Natural killer cell (primary cell): ENCODE results near the gene NIT1. TPM values are rescaled to one million over a fixed set of nuclear protein-coding genes. Genes with fewer than 3 reads are reported as not detected.

Experiments used
- ATAC-seq, 3 donors: fragments of 150-1000 bp in 2 of 3; fragments of 200-7000 bp in 1 of 3; cut with Tn5 transposase; 1 replicate in 1 of 3; 2 replicates in 2 of 3; pipeline ENCODE4 v1.10.0; 2021; ENCODE audit warnings: mild to moderate bottlenecking in 2 of 3, moderate library complexity in 2 of 3
- DNase-seq, 2 donors: peaks; one replicate each; pipeline versions ENCODE4 v3.0.0 to v3.0.0-alpha.2; 2013 to 2021; ENCODE audit warnings: mixed read lengths in 1 of 2
- H3K27ac ChIP-seq: one replicate; pipeline ENCODE4 v1.5.1; 2013; ENCODE audit warnings: mild to moderate bottlenecking, low read length
- H3K27me3 ChIP-seq: one replicate; pipeline ENCODE4 v1.6.1; 2013; ENCODE audit warnings: low read length; ENCODE audit not compliant: control insufficient read depth, insufficient read depth
- H3K36me3 ChIP-seq: one replicate; pipeline ENCODE4 v1.6.1; 2013; ENCODE audit warnings: low read length; ENCODE audit not compliant: control insufficient read depth, insufficient read depth
- H3K4me1 ChIP-seq: one replicate; pipeline ENCODE4 v1.6.1; 2013; ENCODE audit warnings: low read length; ENCODE audit not compliant: control insufficient read depth, insufficient read depth
- H3K4me3 ChIP-seq: one replicate; pipeline ENCODE4 v1.5.1; 2013; ENCODE audit warnings: low read length
- H3K9me3 ChIP-seq: one replicate; pipeline ENCODE4 v1.6.1; 2013; ENCODE audit warnings: low read length; ENCODE audit not compliant: control insufficient read depth, insufficient read depth
- H3K27ac Mint-ChIP-seq, 2 donors: one replicate each; pipeline ENCODE4 v1.8.0; 2022; ENCODE audit warnings: mild to moderate bottlenecking in 2 of 2, mixed read lengths in 2 of 2, moderate library complexity in 1 of 2
- H3K27me3 Mint-ChIP-seq, 2 donors: one replicate each; pipeline ENCODE4 v1.8.0; 2022; ENCODE audit warnings: low read depth in 2 of 2, mixed read lengths in 2 of 2
- H3K36me3 Mint-ChIP-seq: one replicate; pipeline ENCODE4 v1.8.0; 2022; ENCODE audit warnings: mixed read lengths
- H3K4me1 Mint-ChIP-seq, 2 donors: one replicate each; pipeline ENCODE4 v1.8.0; 2022; ENCODE audit warnings: mixed read lengths in 2 of 2
- H3K4me3 Mint-ChIP-seq: one replicate; pipeline ENCODE4 v1.8.0; 2022; ENCODE audit warnings: mild to moderate bottlenecking, moderate library complexity, mixed read lengths
- H3K9me3 Mint-ChIP-seq, 2 donors: one replicate each; pipeline ENCODE4 v1.8.0; 2022; ENCODE audit warnings: mixed read lengths in 2 of 2
- WGBS: methylation state at CpG from one replicate; pipeline ENCODE4 v1.1.7; 2013; ENCODE audit warnings: missing lambda C conversion rate; ENCODE audit not compliant: insufficient coverage; 5-methylcytosine and 5-hydroxymethylcytosine counted together
- intact Hi-C: fragments of 100-400 bp; cut with micrococcal nuclease; formaldehyde crosslinking; loops from one replicate; pipeline ENCODE4 v1.14.2; 2022
- total RNA-seq, 4 donors: library from RNA; stranded (reverse); fragments of 120-200 nt in 1 of 4; gene quantifications; one replicate each; pipeline versions ENCODE4 v1.2.3 to v1.2.4, GENCODE V29; 2013 to 2022
- TF ChIP-seq, protein P1 (sequence below): fragments of 200-600 bp; IDR thresholded peaks from one replicate; pipeline ENCODE4 v1.8.0; 2022; ENCODE audit warnings: antibody characterized with exemption

Gene NIT1
- total RNA-seq, 3 donors from 2014 or later (not counting 1 experiment from before 2014, with no cell fraction given) = 26.5 to 31.7 (median 31.6) TPM

- Histone ChIP-seq H3K36me3 (peaks cover 11% of the 10 kb centered on the region), H3K27ac (peak within 1 kb of the TSS; percentile 95), H3K9me3 (no peaks in the 10 kb centered on the region), H3K4me3 (peak within 1 kb of the TSS; percentile 91), H3K4me1 (peaks cover 60% of the 10 kb centered on the region), H3K27me3 (no peaks in the 10 kb centered on the region)
- intact Hi-C loops = loop anchor here (1.0 to 10.0 kb wide), 3 partner anchors 28 to 1245 kb away; partner anchors contain the start of gene SLAMF8
- no peaks in the 10 kb centered on the region for H3K27me3 Mint-ChIP-seq
- TF ChIP-seq, protein P1, sequence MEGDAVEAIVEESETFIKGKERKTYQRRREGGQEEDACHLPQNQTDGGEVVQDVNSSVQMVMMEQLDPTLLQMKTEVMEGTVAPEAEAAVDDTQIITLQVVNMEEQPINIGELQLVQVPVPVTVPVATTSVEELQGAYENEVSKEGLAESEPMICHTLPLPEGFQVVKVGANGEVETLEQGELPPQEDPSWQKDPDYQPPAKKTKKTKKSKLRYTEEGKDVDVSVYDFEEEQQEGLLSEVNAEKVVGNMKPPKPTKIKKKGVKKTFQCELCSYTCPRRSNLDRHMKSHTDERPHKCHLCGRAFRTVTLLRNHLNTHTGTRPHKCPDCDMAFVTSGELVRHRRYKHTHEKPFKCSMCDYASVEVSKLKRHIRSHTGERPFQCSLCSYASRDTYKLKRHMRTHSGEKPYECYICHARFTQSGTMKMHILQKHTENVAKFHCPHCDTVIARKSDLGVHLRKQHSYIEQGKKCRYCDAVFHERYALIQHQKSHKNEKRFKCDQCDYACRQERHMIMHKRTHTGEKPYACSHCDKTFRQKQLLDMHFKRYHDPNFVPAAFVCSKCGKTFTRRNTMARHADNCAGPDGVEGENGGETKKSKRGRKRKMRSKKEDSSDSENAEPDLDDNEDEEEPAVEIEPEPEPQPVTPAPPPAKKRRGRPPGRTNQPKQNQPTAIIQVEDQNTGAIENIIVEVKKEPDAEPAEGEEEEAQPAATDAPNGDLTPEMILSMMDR = no peak
- 7% methylated on average over 9 of the region's 9 CpGs for WGBS
- H3K4me3 Mint-ChIP-seq = peak within 1 kb of the TSS; percentile 88
- H3K4me1 Mint-ChIP-seq = peaks cover 51 to 86% of the 10 kb centered on the region in 2 donors
- DNase-seq (peak; percentile 76 to 91), ATAC-seq (peak; percentile 68 to 88 (median 79))
- no peaks in the 10 kb centered on the region for H3K36me3 Mint-ChIP-seq
- no peaks in the 10 kb centered on the region for H3K9me3 Mint-ChIP-seq
- peak within 1 kb of the TSS; percentile 89 for H3K27ac Mint-ChIP-seq
These were observed 48.1 kb upstream of the NIT1 start, which contains the start of gene ARHGAP30 for GRCh38 chr1:161069731-161070270. ARHGAP30 (minus strand) TSS chr1:161069891; CDS start chr1:161069624, 267 bp downstream.

DNA sequence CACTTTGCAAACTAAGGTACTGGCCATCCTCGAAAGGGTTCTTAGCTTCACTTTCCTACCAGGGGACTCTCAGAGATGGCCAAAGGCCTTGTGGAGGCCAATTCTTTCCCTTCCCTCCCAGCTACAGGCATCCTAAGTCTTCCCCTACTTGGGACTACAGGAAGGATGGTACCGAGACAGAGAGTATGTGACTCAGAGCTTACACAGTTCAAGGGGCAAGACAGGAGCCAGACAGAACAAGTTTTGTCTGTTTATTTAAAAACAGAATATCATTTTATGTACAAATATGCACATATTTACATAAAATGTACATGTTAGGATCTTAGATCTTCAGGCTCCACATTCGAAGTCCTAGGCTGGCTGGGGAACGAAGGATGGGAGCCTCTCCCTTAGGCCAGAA, 47.1 kb upstream of the NIT1 start:
- peaks cover 11% of the 10 kb centered on the region for H3K36me3 ChIP-seq
- peaks cover 52% of the 10 kb centered on the region for H3K4me1 ChIP-seq
- DNase-seq (no peak), ATAC-seq (no peak)
- no peak overlapping the region for H3K4me3 ChIP-seq
- H3K27ac ChIP-seq = peak overlapping the region; percentile 95
- H3K36me3 Mint-ChIP-seq = no peaks in the 10 kb centered on the region
- TF ChIP-seq, protein P1 = no peak
- H3K9me3 ChIP-seq = no peaks in the 10 kb centered on the region
- H3K27ac Mint-ChIP-seq = peak overlapping the region; percentile 89
- 95% methylated on average over 4 of the region's 4 CpGs for WGBS
- H3K27me3 ChIP-seq = no peaks in the 10 kb centered on the region
- no peaks in the 10 kb centered on the region for H3K9me3 Mint-ChIP-seq
- H3K4me1 Mint-ChIP-seq = peaks cover 51 to 80% of the 10 kb centered on the region in 2 donors
- H3K4me3 Mint-ChIP-seq = no peak overlapping the region
- intact Hi-C loops = loop anchor here (1.0 to 10.0 kb wide), 2 partner anchors 50 to 1246 kb away; partner anchors contain the start of gene SLAMF8
- H3K27me3 Mint-ChIP-seq = no peaks in the 10 kb centered on the region

DNA sequence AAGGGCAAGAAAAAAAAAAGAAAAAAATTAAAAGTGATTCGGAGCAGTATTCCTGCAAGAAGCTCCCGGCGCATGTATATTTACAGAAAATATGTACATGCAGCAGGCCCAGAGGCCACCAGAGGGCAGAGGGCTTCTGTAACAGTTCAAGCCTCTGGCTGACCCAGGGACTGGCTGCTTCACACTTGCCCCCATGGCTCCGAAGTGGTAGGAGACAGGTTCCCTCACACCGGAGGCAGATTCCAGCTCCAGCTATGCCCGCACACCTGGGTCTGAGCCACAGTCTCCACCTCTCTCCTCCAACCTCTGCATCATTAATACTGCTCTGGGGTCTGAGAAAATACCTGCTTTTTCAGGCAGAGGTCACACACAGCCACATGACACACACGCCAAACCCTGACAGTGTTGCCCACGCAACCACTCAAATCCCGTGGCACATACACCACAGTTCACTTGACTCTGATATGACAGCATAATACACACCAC, 46.0 kb upstream of the NIT1 start:
- 35% methylated on average over 9 of the region's 9 CpGs for whole genome bisulfite sequencing
- H3K27me3 ChIP-seq = no peaks in the 10 kb centered on the region
- H3K27ac ChIP-seq = peak overlapping the region; percentile 40
- peaks cover 3% of the 10 kb centered on the region for H3K36me3 ChIP-seq
- H3K27ac Mint-ChIP-seq = peak overlapping the region; percentile 89
- H3K4me3 ChIP-seq = no peak overlapping the region
- intact Hi-C loops = loop anchor here (10.0 kb wide), 1 partner anchor 1247 kb away; the partner anchor contains the start of gene SLAMF8
- peak in 2 of 3 donors; percentile 10 to 18 for ATAC-seq
- no peaks in the 10 kb centered on the region for H3K9me3 ChIP-seq
- H3K4me1 Mint-ChIP-seq = peaks cover 45 to 69% of the 10 kb centered on the region in 2 donors
- DNase-seq = peak; percentile 51 to 73
- TF ChIP-seq, protein P1 = peak; percentile 76
- no peaks in the 10 kb centered on the region for H3K36me3 Mint-ChIP-seq
- H3K27me3 Mint-ChIP-seq = no peaks in the 10 kb centered on the region
- peak overlapping the region; percentile 40 for H3K4me3 Mint-ChIP-seq
- no peaks in the 10 kb centered on the region for H3K9me3 Mint-ChIP-seq
- H3K4me1 ChIP-seq = peaks cover 41% of the 10 kb centered on the region
